Measurements from ENCODE around the gene OR2T29.
A peak's percentile ranks its signal among the peaks of the same experiment; 100 is the strongest.
"Not testable (repeated sequence)": the region's sequence is repeated elsewhere in the genome, so short reads cannot be mapped to it uniquely, and the experiment has no call there.

OR2T29 gene

GRCh38 chr1:248562672-248563071 is at the start of gene OR2T29:
OR2T29 (minus strand) TSS chr1:248562772; CDS start chr1:248559491, 3,281 bp downstream.
- not testable (repeated sequence) for ATAC-seq

GRCh38 chr1:248611883-248612414 is 49.4 kb upstream of the OR2T29 start:
- ATAC-seq, result peak in 1 of 2 donors; percentile 38

DNA sequence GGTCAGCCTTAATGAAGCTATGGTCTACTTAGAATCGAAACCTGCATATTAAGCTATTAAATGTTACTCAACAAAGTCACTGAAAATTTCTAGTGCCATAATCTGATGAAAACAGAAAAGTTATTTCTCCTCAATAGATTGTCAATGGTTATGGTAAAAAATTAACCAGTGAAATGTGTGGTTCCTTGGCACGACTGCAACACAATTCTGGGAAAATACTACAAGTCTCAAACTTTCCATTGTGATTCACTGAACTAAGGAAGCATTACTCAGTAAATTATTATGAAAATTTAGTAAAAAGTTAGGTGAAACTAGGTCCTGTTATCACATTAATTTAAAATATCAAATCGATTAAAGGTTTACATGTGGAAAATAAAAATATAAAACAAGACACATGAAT is 47.7 kb upstream of the OR2T29 start:
- ATAC-seq, result peak in 1 of 2 donors; percentile 29

DNA sequence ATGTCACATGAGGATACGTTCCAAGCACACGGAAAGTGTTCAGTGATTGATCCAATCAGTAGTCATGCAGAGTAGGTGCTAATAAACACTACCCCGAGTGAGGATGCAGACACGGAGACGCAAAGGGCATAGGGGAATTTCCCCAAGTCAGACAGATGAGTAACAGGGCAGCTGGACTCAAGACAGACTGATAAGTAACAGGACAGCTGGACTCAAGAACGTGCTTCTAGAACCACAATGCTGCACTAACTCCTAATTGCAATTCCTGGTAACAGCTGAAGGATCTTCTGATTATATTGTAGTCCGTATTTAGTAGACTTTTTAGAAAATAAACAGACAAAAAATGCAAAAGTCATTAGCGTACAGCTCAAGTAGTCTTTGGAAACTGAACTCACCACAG is 36.8 kb upstream of the OR2T29 start:
- no peak for ATAC-seq

- ATAC-seq, result no peak
Observed at GRCh38 chr1:248597589-248597988, 35.0 kb upstream of the OR2T29 start, which contains the start of gene OR2T10. OR2T10 (minus strand) TSS chr1:248597700; CDS start chr1:248593768, 3,932 bp downstream.

GRCh38 chr1:248596615-248597014 is 34.0 kb upstream of the OR2T29 start:
- peak; percentile 64 to 82 for ATAC-seq

DNA sequence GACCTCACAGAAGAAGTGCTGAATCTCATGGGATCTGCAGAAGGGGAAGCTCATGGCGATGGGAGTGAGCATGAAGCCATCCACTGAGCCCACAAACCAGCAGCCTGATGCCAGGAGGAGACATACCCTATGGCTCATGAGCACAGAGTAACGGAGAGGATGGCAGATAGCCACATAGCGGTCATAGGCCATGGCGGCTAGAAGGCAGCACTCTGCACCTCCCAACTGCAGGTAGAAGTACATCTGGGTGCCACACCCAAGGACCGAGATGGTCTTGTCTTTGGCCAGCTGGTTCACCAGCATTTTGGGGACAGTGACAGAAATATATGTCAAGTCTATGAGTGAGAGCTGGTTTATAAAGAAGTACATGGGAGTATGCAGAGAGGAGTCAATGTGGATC is 30.7 kb upstream of the OR2T29 start:
- ATAC-seq, result no peak

DNA sequence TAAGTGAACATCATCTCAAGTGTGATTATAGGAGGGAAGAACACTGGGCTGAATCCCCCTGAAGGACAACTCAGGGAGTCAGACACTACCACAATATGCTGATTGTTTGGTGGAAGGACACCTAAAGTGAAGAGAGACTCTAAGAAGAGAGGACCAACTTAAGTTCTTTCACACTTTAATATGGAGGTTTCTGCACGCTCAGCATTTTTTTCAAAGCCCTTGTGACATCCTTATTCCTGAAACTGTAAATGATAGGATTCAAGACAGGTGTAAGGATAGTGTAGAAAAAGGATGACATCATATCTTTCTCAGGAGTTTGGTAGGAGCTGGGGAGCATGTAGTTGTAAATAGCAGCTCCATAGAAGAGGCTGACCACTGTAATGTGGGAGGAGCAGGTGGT is 30.1 kb upstream of the OR2T29 start:
- no peak for ATAC-seq

DNA sequence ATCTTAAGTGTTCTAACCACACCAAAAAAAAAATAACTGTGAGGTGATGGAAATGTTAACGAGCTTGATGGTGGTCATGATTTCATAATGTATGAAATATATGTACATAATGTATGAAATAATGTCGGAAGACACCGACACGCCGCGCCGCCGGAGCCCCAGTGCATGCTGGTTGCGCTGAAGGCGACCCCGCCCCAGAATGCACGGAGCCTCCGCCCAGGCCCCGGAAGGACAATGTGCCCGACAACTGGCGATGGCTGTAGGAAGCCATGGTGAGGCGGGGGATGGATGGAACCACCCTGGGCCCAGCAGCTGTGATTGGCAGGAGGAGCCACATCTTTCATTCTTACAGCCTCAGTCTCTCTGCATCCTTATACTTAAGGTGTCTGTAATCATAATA is 27.5 kb upstream of the OR2T29 start:
- ATAC-seq, result no peak

DNA sequence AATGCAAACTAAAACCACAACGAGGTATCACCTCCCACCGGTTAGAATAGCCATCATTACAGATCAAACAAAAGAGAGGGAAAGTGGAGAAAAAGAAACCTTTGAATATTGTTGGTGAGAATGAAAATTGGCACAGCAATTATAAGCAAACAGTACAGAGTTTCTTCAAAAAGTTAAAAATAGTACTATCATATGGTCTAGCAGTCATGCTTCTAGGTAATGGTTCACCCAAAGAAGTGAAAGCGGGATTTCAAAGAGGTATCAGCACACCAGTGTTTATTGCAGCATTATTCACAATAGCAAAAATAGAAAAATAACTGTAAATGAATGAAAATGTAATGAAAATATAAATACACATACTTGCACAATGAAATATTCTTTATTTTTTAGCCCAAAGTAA is 26.8 kb upstream of the OR2T29 start:
- no peak for ATAC-seq

DNA sequence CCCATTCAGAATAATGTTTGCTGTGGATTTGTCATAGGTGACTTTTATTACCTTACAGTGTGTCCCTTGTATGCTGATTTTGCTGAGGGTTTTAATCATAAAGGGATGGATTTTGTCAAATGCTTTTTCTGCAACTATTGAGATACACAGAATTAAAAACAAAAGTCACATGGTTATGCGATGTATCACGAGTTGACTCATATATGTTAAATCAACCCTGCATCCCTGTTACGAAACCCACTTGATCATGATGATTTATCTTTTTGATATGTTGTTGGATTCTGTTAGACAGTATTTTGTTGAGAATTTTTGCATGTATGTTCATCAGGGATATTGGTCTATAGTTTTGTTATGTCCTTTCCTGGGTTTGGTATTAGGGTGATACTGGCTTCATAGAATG is 22.7 kb upstream of the OR2T29 start:
- no peak for ATAC-seq

- ATAC-seq, result no peak
Observed at GRCh38 chr1:248576260-248576980, 13.8 kb upstream of the OR2T29 start.

DNA sequence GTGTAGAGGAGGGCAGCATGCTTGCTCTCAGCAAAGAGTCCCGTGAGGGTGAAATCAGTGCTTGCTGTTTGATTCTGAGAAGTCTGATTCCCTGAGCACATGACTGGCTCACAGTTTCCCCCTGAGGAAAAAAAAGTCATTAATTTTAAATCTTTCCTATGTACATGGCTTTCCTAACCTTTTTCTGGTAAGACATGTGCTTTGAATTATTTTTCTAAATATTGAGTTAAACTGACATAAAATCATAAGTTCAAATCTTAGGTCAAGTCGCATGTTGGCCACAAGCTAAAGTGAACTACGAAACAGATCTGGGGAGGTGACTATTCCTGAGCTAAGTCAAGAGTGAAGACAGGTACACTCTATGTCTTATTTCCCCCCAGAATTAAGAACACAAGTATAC is 12.1 kb upstream of the OR2T29 start, which contains the start of gene OR2T34:
TSS of gene OR2T34 (minus strand) at position 101 of the 400 bp plus-strand sequence. CDS start at position 101, 0 bp downstream.
- ATAC-seq, result not testable (repeated sequence)

DNA sequence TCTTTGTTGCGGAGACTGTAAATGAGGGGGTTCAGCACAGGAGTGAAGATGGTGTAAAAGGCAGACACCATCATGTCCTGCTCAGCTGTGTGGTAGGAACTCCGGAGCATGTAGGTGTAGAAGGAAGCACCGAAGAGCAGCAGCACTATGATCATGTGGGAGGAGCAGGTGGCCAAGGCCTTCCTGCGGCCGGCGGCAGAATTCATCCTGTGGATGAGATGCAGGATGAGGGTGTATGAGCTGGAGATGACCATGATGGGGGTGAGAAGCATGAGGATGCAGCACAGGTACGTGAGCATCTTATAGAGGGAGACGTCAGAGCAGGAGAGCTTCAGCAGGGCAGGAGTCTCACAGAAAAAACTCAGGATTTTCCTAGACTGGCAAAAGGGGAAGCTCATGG is 11.3 kb upstream of the OR2T29 start:
- not testable (repeated sequence) for ATAC-seq

DNA sequence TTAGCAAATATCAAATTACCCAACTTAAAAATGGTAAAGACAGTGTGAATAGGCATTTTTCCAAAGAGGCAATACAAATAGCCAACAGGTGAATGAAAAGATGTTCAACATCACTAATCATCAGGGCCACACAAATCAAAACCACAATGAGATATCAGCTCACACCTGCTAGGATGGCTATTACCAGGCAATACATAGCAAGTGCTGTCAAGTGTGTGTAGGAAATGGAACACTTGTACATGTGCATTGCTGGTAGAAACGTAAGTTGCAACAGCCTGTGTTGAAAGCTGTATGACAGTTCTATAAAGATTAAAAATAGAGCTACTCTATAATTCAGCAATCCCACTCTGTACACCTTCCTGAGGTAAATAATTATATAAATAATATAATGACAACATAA is 9.5 kb upstream of the OR2T29 start:
- not testable (repeated sequence) for ATAC-seq

- not testable (repeated sequence) for ATAC-seq
Observed at GRCh38 chr1:248570811-248571210, 8.2 kb upstream of the OR2T29 start.

DNA sequence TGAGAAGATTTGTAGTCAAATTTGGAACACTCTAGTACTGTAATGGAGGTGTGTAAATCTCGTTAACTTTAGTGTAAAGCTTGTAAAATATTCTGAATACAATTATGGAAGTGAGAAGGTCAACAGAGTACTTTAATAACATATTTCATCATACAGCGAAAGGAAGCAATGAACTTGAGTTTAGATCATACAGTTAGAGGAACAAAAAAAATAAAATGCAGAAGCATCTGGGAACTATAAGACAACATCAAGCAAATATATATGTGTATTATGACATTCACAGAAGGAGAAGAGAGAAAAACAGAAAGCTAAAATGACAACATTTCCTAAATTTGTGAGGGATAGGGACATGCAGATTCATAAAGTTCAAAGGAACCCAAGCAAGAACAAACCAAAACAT is 6.5 kb upstream of the OR2T29 start:
- ATAC-seq, result not testable (repeated sequence)

DNA sequence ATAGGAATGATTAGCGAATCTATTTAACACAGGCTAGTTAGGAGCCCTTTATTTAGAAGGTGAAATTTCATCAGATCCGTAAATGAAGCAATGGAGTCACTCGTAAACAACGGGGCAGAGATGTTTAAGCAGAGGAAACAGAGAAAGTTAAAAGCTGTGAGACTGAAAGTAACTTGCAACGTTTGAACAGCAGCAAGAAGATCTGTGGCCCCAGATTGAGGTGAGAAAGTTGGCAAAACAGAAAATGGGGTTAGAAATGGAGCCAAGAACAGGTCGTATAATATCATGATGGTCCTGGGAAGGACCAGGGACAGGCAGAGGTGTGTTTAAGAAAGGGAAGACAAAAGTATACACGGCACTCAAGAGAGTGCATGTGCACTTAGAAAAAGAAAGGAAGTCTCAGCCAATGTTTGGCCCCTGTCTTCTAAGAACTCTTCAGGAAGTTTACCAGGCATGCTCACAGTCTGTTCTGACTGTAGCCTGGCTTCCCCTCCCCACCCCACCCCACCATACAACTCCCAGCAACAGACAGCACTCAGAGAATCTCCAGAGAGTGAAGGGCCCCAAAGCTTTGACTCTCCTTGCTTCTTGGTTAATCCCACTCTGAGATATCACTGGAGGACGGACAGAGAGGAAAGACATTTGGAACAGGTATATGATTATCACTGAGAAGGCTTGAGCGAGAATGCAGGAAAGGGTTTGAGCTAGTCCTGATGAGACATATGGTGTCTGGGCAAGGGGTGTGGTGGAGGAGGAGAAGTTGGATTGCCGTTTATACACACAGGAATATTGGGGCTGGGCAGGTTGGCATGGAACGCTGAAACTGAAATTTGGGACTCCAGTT is 3.2 kb upstream of the OR2T29 start:
- peak; percentile 69 to 77 for ATAC-seq

DNA sequence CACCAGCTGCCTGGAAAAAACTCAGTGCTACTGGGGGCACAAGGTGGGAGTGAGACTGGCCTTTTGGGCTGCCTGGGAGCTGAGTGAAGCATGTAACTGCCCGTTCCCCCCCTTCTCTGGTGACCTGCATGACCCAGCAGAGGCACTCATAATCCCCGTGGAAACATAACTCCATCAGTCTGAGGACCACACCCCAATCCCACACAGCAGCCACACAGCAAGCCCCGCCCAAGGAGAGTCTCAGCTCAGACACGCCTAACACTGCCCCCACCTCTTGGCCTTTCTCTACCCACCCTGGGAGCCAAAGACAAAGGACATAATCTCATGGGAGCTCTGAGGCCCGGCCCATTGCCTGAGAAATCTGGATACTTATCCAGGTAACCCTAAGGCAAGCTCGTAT is 11.5 kb downstream of the OR2T29 start:
- not testable (repeated sequence) for ATAC-seq

DNA sequence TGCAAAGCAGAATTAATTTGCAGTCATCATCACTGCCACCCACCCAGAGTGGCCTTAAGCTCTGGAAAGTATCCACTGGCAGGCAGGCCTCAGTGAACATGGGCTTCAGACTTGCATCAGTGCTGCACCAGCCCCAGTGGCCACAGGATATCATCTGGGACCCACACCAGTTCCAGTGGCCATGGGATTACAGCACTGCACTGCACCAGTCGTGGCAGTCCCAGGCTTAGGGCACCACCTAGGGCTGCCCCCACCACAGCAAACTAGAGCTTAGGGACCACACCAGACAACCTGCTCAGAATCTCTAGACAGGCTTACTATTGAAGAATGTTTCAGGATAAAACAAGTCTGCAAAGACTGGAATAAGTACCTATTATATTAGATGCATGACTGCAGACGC is 15.2 kb downstream of the OR2T29 start:
- ATAC-seq, result not testable (repeated sequence)

DNA sequence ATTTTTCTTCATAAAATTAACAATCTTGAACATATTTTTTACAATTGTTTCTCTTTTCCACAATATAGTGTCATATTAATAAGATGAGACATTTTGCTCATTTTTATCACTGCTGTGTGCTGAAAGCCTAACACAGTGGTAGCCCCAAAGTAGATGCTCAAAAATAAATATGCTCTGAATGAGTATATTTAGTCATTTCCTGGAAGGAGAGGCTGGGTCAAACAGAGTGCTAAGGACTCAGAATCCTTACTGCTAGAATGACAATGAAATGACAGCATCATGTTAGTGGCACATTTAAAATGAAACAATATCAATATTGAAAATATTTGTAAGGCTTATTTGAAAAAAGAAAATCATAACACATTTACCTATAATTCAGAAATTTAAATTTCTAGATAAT is 25.1 kb downstream of the OR2T29 start:
- ATAC-seq, result not testable (repeated sequence)

GRCh38 chr1:248521856-248522255 is 40.7 kb downstream of the OR2T29 start:
- ATAC-seq, result no peak

DNA sequence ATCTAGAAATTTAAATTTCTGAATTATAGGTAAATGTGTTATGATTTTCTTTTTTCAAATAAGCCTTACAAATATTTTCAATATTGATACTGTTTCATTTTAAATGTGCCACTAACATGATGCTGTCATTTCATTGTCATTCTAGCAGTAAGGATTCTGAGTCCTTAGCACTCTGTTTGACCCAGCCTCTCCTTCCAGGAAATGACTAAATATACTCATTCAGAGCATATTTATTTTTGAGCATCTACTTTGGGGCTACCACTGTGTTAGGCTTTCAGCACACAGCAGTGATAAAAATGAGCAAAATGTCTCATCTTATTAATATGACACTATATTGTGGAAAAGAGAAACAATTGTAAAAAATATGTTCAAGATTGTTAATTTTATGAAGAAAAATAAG is 52.4 kb downstream of the OR2T29 start:
- not testable (repeated sequence) for ATAC-seq

All from activated CD4-positive, CD25-positive, alpha-beta regulatory T cell treated with anti-CD3 and anti-CD28 coated beads, Interleukin-2, amount 50 U/mL, for 24 hours (primary cell).